Measurements from ENCODE around the gene TSPEAR.

Gene TSPEAR

DNA sequence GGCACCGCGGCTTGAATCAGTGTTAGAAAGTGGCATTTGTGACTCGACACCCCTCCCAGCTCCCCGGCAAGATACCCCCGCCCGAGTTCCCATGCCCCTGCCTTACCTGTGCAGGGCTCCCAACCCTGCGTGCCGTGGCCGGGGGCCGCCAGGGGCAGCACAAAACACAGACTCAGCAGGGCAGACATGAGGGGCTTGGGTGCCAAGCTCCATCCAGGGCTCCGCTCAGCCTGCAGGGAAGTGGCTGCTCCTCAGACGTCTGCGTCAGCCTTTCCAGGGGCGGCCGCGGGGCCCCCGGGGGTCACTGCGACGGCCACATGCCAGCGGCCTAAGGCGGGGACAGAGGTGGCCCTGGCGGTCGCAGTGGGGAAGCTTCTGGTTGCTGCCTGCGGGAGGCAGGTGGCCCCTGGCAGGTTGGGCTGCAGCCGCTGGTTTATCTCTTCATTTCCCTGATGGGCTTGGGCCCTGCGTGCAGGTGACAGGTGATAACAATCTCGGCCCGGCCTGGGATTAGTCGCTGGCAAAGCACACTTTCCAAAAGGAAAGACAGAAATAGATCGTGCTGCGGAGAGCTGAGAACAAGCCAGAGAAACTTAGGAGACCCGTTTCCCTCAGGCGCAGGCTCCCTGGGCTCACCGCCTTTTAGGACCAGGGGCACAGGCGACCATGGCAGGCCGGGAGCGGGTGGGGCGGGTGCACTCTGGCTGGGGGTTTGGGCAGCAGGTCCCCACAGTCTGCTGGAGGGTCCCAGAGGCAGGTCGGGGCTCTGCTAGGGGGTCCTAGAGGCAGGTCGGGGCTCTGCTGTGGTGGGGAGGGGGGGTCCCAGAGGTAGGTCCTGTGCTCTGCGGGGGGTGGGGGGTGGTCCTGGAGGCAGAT lies at the start of gene TSPEAR:
TSPEAR (minus strand) TSS at position 246 of the 876 bp plus-strand sequence; CDS start at position 188, 58 bp downstream.
- no peak for DNase-seq (ENCODE audit: low read depth in 3 of 3)

DNA sequence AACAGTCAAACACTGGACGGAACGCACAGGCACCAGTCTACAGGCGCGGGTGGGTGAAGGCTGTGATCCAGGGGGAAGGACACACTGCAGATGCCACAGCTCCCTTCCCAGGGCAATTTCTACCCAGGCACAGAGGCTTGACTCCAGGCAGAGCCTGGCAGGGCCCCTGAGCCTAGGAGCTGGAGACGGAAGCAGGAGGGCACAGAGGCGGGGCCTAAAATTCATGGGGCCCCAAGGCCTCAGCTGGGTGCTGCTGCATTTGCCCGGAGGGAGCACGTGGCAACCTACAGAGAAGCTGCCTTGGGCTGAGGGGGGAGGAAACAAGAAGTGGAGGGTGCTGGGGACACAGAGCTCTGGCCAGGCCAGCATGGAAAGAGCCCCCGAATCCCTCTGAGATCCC lies 49.0 kb upstream of the TSPEAR start:
- no peak for DNase-seq (ENCODE audit: low read depth in 3 of 3)

DNA sequence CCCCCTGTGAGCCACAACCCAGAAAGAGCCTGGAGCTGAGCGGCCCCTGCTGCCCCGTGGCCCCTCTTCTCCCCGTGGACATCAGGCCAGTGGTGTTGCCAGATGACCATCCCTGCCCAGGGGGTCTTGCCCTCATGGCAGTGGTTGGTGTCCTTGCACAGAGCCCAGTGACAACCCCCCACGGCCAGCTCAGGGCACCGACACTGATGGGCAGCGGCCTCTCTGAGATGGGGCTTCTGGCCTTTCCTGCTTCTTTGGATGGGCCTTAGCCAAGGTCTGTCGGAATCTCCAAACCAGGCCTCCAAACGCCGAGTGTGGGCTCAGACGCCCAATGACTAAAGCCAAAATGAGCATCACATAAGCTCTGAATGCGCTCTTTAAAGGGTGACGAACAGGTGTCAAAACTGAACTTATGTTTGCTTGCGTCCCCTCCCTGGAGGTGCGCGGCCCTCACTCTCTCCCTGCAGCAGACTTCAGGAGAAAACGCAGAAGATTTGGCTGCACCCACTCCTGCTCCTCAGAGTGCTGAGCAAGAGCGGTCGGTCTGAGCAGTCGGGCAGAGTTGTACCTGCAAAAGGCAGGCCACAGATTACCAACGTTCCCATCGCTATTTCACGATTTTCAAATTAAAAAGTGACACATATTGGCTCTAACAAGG lies 48.4 kb upstream of the TSPEAR start:
- DNase-seq (ENCODE audit: low read depth in 3 of 3), result no peak

DNA sequence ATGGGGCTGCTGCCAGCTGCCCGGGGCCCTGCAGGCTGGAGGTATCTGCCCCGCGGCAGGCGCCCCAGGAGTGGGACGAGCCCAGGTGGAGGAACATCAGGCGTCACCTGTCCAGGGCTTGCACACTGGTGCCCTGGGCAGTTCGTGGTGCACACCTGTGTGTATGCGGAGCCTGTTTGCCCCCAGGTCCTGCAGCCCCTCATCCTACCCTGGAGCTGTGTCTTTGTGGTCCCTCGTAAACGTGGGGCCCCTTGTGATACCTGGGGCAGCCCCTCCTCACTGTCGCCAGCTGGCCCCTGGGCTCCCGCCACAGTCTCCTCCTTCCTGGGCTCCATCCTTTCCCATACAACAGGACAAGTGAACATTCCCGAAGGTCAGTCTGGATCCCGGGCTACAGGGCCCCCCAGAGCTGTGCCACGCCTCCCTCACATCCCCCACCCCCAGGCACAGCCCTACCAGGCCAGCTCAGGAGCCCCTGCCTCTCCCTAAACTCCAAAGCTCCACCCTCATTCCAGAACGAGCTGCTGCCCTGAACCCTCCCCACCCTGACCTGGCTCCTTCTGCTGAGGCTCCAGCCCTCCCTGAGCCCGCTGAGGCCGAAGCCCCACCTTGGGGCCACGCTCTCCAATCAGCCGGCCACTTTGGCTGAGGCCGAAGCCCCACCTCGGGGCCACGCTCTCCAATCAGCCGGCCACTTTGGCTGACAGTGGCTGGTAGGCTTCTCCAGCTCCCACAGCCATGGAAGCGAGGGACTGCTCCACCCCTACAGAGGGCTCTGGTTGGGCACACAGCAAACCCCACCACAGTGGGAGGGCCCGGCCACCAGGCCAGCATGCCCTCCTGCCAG lies 47.6 kb upstream of the TSPEAR start:
- no peak for DNase-seq (ENCODE audit: low read depth in 3 of 3)

DNA sequence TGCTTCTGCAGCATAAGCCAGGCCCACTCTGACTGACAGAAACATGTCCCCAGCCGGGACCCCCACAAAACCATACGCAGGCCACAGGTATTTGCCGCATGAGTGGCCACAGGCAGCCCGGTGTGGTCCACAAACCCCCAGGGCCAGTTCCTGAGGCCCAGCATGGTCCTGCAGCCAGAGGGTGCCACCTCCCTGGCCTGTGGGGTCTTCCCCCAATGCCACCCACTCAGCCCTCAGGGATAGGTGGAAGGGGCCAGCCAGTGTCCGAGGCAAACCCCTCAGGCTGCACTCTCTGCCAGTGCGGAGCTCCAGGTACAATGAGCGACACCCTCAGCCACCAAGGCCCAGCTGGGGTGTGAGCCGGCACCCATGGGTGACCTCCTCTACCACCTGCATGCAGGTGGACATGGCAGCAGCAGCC lies 46.8 kb upstream of the TSPEAR start:
- no peak for DNase-seq (ENCODE audit: low read depth in 3 of 3)

DNA sequence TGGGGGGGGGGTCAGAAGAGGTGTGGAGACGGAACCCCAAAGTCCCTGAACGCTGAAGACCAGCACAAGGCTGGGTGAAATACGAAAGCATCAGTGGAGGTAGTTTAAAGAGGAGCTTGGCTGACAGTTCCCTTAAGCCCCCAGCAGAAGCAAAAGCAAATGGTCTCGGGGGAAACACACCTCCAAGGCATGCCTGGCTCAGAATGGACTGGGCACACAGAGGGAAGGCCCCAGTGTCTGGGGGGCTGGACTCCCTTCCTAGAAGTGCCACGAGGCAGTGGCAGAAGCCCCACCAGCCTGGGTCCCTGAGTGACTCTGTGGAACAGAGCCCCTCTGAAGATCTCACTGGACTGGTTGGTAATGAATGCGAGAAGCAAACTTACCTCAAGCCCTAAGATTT lies 46.4 kb upstream of the TSPEAR start:
- DNase-seq (ENCODE audit: low read depth in 3 of 3), result no peak

DNA sequence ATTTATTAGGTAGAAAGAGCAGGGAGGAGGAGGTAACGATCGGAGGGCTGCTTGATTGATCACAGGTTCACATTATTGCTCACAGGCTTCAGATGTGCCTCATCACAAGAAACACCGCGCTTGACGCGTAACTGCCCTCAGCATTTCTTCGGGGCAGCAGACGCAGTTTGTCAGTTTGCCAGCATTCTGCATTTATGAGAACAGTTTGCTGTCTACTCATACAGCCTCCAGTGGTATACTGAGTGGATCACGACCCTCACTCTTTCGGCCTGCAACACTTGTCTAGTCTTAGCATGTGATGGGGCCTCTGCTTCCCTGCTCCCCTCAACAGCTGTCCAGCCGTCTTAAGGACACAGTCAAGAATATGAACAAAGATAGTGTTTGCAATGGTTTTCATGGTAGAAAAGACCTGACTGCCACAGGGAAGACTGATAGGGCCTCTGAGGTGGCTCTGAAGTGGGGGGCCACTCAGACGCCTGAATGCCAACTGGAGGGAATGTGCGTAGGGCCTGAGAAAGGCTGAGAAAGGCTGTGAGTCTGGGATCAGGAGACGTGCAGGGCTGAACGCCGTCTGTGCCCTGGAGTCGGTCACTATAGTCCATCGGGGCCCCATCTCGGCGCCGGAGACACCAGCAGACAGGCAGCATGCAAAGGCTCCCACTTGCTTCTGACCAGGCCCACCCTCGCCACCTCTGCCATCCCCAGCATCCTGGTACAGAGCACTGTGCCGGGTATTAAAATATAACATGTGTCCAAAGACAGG lies 45.2 kb upstream of the TSPEAR start:
- DNase-seq (ENCODE audit: low read depth in 3 of 3), result no peak

DNA sequence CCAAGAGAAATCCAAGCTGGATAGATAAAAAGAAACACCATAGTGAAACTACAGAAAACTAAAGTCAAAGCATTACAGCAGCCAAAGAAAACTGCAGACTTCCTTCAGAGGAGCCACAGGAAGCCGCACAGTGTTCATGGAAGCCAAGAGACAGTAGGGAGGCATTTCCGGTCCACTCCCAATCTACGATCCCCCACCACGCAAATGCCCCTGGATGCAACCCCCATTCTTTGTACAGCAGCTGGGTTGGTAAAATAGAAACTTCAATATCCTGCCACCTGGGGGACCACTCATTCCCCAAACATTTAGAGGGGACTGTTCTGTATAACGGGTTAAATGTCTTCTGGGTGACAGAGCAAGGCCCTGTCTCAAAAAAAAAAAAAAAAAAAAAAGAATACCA lies 43.9 kb upstream of the TSPEAR start:
- DNase-seq (ENCODE audit: low read depth in 3 of 3), result no peak

DNA sequence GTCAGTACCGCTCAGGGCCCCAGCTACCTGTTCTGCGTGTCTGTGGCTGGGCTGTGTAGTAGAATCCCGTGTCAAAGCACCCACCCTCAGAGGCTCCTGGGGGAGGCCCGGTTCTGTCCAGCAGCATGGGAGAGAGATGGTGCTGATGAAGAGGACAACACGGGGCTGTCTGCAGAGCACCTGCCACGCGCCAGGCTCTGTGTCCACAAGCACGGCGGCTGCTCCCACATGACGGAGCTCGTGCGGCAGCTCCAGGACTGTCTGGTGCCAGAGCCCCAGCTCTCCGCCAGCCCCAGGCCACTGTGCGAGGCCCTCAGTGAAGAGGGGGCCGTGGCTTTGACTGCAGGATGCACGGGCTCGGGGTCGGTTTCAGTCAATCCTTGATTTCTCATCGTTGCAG lies 42.0 kb upstream of the TSPEAR start:
- DNase-seq (ENCODE audit: low read depth in 3 of 3), result no peak

DNA sequence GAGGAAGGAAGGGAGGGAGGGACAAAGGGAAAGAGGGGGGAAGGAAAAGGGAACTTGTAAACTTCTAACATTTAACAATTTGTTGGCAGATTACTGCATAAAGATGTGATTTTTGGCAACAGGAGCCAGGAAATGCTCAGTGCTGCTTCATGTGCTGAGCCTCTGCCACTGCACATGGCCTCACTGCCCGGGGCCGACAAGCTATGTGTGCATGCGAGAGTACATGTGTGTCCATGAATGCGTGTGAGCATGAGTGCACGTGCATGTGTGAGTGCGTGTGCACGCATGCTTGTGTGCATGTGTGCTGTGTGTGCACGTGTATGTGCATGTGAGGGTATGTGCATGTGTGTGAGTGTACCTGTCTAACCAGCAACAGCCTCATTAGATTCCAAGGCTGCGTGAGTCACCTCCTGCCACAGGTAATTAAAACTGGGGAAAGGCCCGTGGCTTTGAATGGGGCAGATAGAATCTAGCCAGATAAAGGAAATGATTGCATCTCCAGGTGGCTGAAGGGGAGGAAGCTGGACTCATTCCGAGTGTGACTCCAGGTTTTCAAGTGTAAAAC lies 41.4 kb upstream of the TSPEAR start:
- no peak for DNase-seq (ENCODE audit: low read depth in 3 of 3)

DNA sequence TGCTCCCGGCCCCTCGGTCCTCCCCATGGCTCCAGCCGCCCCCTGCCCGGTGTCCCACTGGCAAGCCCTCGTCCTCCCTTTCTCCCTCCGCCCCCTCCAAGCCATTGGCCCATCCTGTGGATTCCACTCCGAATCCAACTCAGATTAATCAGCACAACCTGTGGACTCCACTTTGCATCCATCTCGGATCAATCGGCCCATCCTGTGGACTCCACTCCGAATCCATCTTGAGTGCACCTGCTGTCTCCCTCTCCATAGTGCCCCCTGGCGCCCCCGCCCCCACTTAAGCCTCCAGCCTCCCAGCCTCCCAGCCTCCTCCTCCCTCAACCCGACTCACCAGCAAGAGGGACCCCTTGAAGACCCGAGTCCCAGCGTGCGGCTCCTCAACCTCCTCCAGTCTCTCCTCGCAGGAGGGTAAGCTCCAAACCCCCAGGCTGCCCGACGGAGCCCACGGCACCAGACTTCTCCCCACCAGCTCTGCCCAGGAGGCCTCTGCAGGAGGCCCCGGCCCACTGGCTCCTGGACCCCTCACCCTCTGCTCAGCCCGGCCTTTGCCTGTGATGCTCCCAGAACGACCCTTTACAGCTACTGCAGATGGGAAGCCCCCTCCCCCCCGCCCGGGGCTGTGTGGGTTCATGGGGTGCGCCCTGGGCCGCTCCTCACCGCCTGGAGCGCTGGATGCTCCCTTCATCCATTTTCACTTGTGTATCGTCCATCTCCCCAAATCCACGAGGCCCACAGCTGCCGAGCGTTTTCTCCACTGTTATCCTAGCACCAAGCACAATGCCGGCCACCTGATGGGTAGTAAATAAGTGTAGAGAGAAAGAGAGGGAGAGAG lies 40.6 kb upstream of the TSPEAR start:
- no peak for DNase-seq (ENCODE audit: low read depth in 3 of 3)

DNA sequence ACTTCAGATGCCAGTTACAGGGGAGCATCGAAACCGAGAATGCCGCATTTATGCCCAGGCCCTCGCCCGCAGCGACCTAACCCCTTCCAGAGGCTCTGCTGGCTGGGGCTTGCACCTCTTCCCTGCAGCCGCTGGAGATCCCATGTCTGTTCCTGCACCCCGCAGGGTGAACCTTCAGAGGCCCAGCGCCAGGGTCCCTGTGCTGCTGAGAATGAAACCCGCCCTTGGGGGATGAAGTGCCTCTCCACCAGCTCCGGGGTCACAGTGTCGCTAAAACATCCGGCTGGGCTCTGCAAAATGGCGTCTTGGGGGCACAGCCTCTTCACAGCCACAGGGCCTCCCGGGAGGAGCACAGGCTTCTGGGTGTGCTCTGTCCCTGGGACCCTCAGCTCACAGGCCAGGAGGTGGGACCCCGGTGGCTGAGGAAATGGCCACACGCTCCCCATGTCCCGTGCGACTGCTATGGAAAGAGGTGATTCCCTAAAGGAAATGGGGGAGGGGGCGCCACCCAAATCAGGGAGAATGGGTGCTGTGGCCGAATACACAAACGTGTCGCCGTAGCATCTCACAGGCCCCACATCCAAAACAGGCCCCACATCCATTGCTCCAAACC lies 39.9 kb upstream of the TSPEAR start:
- DNase-seq (ENCODE audit: low read depth in 3 of 3), result no peak

DNA sequence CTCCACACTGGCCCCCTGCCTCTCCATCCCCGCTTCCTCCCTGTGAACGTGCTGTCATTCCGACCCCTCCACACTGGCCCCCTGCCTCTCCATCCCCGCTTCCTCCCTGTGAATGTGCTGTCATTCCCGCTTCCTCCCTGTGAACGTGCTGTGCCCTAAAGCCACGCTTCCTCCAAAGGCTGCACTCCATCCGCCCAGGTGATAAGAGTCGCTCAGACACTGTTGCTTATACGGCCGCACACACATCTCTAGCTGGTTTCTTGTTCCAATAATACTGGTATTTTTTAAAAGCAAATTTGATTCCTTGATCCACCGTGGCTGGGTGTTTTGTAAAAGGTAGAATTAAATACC lies 39.3 kb upstream of the TSPEAR start:
- no peak for DNase-seq (ENCODE audit: low read depth in 3 of 3)

DNA sequence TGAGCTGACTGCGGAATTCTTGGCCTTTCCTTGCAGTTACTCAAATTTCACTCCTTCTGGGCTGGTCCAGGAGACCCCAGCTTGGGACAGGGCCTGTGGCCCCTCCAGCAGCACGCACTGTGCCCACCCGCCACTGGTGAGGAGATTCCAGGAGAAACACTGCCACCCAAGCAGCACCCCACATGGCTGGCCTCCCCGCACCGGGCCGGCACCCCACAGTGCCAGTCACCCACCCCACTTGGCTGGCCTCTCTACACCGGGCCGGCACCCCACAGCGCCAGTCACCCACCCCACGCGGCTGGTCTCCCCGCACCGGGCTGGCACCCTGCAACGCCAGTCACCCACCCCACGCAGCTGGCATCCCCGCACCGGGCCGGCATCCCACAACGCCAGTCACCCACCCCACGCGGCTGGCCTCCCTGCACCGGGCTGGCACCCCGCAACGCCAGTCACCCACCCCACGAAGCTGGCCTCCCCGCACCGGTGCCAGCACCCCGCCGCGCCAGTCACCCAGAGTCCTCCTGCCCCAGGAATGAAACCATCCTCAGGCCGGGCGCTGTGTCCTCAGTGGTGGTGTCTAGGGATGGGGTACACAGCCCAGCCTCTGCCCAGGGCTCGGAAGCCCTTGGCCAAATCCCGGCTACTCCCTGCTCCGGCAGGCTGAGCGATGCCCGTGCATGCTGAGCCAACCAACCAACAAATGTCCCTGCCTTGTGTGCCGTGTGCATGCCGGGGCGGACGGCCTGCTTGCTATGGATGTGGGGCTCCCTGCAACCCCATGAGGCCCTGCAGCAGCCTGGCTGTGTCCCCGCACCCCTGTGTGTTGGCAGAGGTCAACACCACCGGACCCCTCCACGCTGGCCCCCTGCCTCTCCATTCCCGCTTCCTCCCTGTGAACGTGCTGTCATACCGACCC lies 38.6 kb upstream of the TSPEAR start:
- DNase-seq (ENCODE audit: low read depth in 3 of 3), result no peak

DNA sequence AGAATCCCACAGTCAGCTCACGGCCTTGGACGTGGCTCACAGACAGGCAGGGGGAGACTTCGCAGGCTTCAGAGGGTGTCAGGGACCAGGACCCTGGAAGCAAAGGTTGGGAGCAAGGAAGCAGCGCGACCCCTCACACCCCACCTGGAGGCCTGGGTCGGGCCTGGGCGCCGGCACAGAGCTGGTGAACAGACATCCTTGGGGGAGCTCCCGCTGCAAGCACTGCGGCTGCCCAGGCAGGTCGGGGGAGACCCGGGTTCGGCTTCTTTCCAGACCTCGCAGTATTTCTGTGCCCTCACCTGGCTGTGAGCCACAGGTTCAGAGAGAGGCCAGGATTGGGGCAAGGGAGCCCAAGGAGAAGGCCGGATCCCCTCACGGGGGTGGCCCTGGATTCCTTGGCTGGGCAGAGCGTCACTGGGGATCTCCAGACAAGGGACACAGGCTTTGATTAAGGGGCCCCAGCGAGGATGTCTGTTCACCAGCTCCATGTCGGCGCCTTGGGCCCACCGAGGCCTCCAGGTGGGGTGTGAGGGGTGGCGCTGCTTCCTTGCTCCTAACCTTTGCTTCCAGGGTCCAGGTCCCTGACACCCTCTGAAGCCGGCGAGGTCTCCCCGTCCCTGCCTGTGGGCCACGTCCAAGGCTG lies 37.9 kb upstream of the TSPEAR start:
- DNase-seq (ENCODE audit: low read depth in 3 of 3), result no peak

DNA sequence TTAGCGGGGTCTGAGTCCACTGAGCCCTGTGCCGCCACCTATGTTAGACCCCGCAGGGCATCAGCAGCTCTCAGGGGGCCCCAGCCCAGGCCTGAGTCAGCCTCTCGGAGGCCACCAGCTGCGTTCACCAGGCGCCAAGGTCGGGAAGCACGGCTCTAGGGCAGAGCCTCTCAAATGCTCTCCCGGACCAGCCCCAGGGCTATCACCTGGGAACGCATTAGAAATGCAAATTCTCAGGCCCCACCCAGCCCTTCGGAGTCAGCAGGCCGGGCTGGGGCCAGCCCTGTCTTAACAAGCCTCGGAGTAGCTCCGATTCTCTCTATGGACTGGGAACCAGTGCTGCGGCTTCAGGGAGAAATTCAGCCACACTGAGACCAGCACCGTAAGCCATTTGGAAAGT lies 37.2 kb upstream of the TSPEAR start:
- no peak for DNase-seq (ENCODE audit: low read depth in 3 of 3)

DNA sequence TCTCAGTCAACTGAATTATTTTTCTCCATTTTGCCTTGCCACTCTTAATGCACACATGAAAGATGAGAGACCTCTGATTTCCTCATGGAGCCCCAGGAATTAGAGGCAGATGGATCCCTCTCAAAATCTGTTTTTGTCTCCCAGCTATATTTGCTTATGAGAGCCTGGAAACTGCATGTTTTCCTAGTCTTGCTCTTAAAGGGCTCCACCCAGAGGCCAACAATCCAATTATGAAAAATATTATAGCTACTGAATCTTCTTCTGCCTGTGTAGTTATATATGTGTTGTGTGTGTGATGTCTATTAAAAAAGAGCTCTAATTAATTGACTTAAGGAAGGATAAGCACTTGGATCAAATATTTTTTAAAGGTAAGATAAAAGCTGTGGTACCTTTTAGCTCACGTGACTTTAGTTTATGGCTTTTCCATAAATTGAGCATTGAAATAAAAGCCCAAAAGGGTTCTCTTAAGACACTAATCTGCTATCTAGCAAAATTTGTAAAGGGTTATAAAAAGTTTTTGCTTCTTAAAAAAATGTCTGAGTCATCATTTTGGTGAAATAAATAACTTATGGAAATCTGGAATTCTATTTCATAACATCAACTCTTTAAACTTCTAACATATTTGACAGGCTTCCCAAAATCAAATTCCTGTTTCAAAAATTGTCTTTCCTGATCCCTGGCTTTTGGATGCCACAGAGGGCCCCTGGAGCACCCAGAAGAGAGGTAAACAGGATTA lies 31.2 kb upstream of the TSPEAR start:
- no peak for DNase-seq (ENCODE audit: low read depth in 3 of 3)

DNA sequence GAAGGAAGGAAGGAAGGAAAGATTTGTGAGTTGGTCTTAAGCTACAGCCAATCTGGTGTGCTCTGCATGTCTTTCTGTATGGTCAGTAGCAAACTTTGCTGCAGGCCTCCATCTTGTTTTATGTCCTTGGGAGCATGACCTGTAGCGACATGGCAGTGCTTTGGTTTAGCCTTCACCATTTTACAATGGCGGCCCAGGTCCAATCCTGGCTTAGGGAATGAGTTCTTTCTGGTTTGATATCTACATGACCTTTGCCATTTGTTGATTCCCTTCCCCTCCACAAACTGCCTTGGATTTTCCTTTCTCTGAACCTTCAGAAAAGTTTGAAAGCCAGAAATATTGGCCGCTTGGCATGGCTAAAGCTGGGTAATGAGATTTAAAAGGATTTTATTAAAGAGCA lies 30.5 kb upstream of the TSPEAR start:
- DNase-seq (ENCODE audit: low read depth in 3 of 3), result no peak
